C4-2B (cell line): ENCODE results near the gene SEMA3D.
"Not testable (repeated sequence)": the region's sequence is repeated elsewhere in the genome, so short reads cannot be mapped to it uniquely, and the experiment has no call there.

Experiments
- ZFX ChIP-seq: fragments of 450-650 bp; IDR thresholded peaks from 2 replicates; pipeline ENCODE4 v1.6.1; 2017
- TF ChIP-seq, protein P1 (sequence below): fragments of 450-650 bp; conservative IDR thresholded peaks from 2 replicates; pipeline ENCODE4 v1.5.1; 2017; ENCODE audit warnings: mild to moderate bottlenecking

DNA sequence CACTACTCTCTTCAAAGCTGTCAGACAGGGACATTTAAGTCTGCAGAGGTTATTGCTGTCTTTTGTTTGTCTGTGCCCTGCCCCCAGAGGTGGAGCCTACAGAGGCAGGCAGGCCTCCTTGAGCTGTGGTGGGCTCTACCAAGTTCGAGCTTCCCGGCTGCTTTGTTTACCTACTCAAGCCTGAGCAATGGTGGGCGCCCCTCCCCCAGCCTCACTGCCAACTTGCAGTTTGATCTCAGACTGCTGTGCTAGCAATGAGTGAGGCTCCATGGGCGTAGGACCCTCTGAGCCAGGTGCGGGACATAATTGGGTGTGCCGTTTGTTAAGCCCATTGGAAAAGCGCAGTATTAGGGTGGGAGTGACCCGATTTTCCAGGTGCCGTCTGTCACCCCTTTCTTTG, 193.9 kb downstream of the SEMA3D start:
- TF ChIP-seq, protein P1, sequence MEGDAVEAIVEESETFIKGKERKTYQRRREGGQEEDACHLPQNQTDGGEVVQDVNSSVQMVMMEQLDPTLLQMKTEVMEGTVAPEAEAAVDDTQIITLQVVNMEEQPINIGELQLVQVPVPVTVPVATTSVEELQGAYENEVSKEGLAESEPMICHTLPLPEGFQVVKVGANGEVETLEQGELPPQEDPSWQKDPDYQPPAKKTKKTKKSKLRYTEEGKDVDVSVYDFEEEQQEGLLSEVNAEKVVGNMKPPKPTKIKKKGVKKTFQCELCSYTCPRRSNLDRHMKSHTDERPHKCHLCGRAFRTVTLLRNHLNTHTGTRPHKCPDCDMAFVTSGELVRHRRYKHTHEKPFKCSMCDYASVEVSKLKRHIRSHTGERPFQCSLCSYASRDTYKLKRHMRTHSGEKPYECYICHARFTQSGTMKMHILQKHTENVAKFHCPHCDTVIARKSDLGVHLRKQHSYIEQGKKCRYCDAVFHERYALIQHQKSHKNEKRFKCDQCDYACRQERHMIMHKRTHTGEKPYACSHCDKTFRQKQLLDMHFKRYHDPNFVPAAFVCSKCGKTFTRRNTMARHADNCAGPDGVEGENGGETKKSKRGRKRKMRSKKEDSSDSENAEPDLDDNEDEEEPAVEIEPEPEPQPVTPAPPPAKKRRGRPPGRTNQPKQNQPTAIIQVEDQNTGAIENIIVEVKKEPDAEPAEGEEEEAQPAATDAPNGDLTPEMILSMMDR = not testable (repeated sequence)
- not testable (repeated sequence) for TF ChIP-seq ZFX
